K562 (cell line): ENCODE results near the gene NAIF1. TPM values are rescaled to one million over a fixed set of nuclear protein-coding genes. Genes with fewer than 3 reads are reported as not detected.

Experiments
- ARID3A ChIP-seq: IDR thresholded peaks from 2 replicates; pipeline ENCODE4 v1.6.1; 2012; ENCODE audit warnings: low read depth, low read length, improper control_type of control experiment, borderline replicate concordance
- BRF1 ChIP-seq: IDR thresholded peaks from 3 replicates; pipeline ENCODE4 v1.6.1; 2011; ENCODE audit warnings: borderline replicate concordance, mild to moderate bottlenecking; ENCODE audit not compliant: insufficient read length; ENCODE audit errors: extremely low read depth
- CBFA2T2 ChIP-seq: fragments of 450-650 bp; conservative IDR thresholded peaks from 2 replicates; pipeline ENCODE4 v1.6.1; 2017; ENCODE audit warnings: mild to moderate bottlenecking
- E2F4 ChIP-seq: sonication (generic); formaldehyde crosslinking; IDR thresholded peaks from 2 replicates; pipeline ENCODE4 v1.8.0; 2022; ENCODE audit warnings: mild to moderate bottlenecking, low read depth, missing genetic modification reagents
- ESRRA ChIP-seq: fragments of 450-650 bp; IDR thresholded peaks from 2 replicates; pipeline ENCODE4 v1.6.1; 2014; ENCODE audit warnings: low read depth, mild to moderate bottlenecking, moderate library complexity, borderline replicate concordance
- HLTF ChIP-seq: fragments of 450-650 bp; IDR thresholded peaks from 2 replicates; pipeline ENCODE4 v1.6.1; 2016
- HMGN3 ChIP-seq: IDR thresholded peaks from 2 replicates; pipeline ENCODE4 v1.6.1; 2011; ENCODE audit warnings: borderline replicate concordance, low read depth, mild to moderate bottlenecking, mixed read lengths, low read length; ENCODE audit not compliant: insufficient read length; ENCODE audit errors: extremely low read depth
- IRF2 ChIP-seq: sonication (generic); formaldehyde crosslinking; IDR thresholded peaks from 2 replicates; pipeline ENCODE4 v1.8.1; 2022; ENCODE audit warnings: mild to moderate bottlenecking, missing genetic modification reagents
- POLR2G ChIP-seq: fragments of 200-400 bp; formaldehyde crosslinking; IDR thresholded peaks from 2 replicates; pipeline ENCODE4 v1.6.1; 2017; ENCODE audit warnings: low read depth, mild to moderate bottlenecking, antibody characterized with exemption, low read length, moderate library complexity
- PRDM10 ChIP-seq: fragments of 450-650 bp; IDR thresholded peaks from 2 replicates; pipeline ENCODE4 v1.6.1; 2018; ENCODE audit not compliant: partially characterized antibody
- PYGO2 ChIP-seq: fragments of 450-650 bp; IDR thresholded peaks from 2 replicates; pipeline ENCODE4 v1.6.1; 2016; ENCODE audit warnings: mild to moderate bottlenecking, missing genetic modification characterization, moderate library complexity, missing compliant biosample characterization
- RBFOX2 ChIP-seq: fragments of 200-400 bp; formaldehyde crosslinking; IDR thresholded peaks from 2 replicates; pipeline ENCODE4 v1.6.1; 2017; ENCODE audit warnings: low read depth, mild to moderate bottlenecking, low read length, moderate library complexity
- RBM22 ChIP-seq: fragments of 200-400 bp; formaldehyde crosslinking; IDR thresholded peaks from 2 replicates; pipeline ENCODE4 v1.6.1; 2018; ENCODE audit warnings: low read length, low read depth; ENCODE audit not compliant: poor library complexity, severe bottlenecking
- SP2 ChIP-seq: IDR thresholded peaks from 2 replicates; pipeline ENCODE4 v1.6.1; 2011; ENCODE audit warnings: mild to moderate bottlenecking, low read depth, low read length, moderate library complexity; ENCODE audit not compliant: poor library complexity, severe bottlenecking; ENCODE audit errors: extremely low read depth
- TFE3 ChIP-seq: fragments of 450-650 bp; formaldehyde crosslinking; IDR thresholded peaks from 2 replicates; pipeline ENCODE4 v1.4.0; 2020; ENCODE audit warnings: mild to moderate bottlenecking, mixed read lengths
- ZNF165 ChIP-seq: fragments of 250-450 bp; sonication (Bioruptor Pico); IDR thresholded peaks from 2 replicates; pipeline ENCODE4 v1.4.0; 2020; ENCODE audit warnings: borderline replicate concordance
- ZNF175 ChIP-seq: fragments of 200-800 bp; sonication (Bioruptor generic); IDR thresholded peaks from 2 replicates; pipeline ENCODE4 v1.6.1; 2016; ENCODE audit warnings: low read depth, mild to moderate bottlenecking, missing genetic modification characterization, missing compliant biosample characterization
- ZNF436 ChIP-seq: fragments of 250-450, 450-650 bp; sonication (Bioruptor Pico); formaldehyde crosslinking; IDR thresholded peaks from 2 replicates; pipeline ENCODE4 v1.7.0; 2020; ENCODE audit warnings: mild to moderate bottlenecking
- ZNF668 ChIP-seq: fragments of 250-450 bp; sonication (Bioruptor Pico); IDR thresholded peaks from 2 replicates; pipeline ENCODE4 v1.8.0; 2022; ENCODE audit warnings: mild to moderate bottlenecking, inconsistent platforms
- polyA plus RNA-seq, 8 experiments: library from polyadenylated mRNA; depleted of rRNA in 4 of 8; stranded (reverse) in 5 of 8; unstranded in 3 of 8; fragments of >200 nt; fragmentation: Nextera tagmentation in 2 of 8; fragmentation: Illumina TruSeq in 1 of 8; extraction: Ambion mirVana in 2 of 8; extraction: Trizol in 1 of 8; gene quantifications; 2 replicates each; pipeline versions ENCODE4 v1.2.1 to v1.2.3, GENCODE V29; 2011 to 2014; ENCODE audit warnings: inconsistent platforms in 1 of 8, missing spikeins in 1 of 8
- total RNA-seq, 7 experiments: library from RNA; depleted of rRNA in 6 of 7; stranded (reverse); fragments of >200 nt in 6 of 7; fragmentation: Illumina TruSeq in 2 of 7; extraction: Trizol in 2 of 7; gene quantifications; 2 replicates each; pipeline versions ENCODE4 v1.2.1 to v1.2.3, GENCODE V29; 2011 to 2021; ENCODE audit warnings: low replicate concordance in 1 of 7

NAIF1 gene
- total and polyA plus RNA-seq, 9 of the 15 experiments (the other 6 are each of a cell fraction or from before 2014, with no cell fraction given): 4.8 to 26.6 (median 17.2) TPM

GRCh38 chr9:128107468-128108268 lies 40.5 kb upstream of the NAIF1 start (continued):
- TF ChIP-seq HMGN3: peak; percentile 2
- TF ChIP-seq SP2: no peak
- no peak for TF ChIP-seq PRDM10
- no peak for TF ChIP-seq ZNF436 (CRISPR knock-in tag)
- no peak for TF ChIP-seq HLTF
- no peak for TF ChIP-seq BRF1
- TF ChIP-seq RBM22: peak; percentile 84
- TF ChIP-seq RBFOX2: peak; percentile 56
- TF ChIP-seq PYGO2 (tag): no peak
- TF ChIP-seq E2F4: no peak
- TF ChIP-seq ESRRA: no peak
- TF ChIP-seq ARID3A: no peak
- no peak for TF ChIP-seq ZNF668
- TF ChIP-seq TFE3 (CRISPR knock-in tag): no peak
- TF ChIP-seq ZNF165 (CRISPR knock-in tag): no peak
- TF ChIP-seq CBFA2T2: no peak
- no peak for TF ChIP-seq ZNF175 (CRISPR knock-in tag)
- TF ChIP-seq IRF2: no peak
- TF ChIP-seq POLR2G: peak; percentile 62
